Lung (tissue), 12 donors: ENCODE results near the gene CCNB1. TPM values are rescaled to one million over a fixed set of nuclear protein-coding genes. Genes with fewer than 3 reads are reported as not detected.
"Not testable (repeated sequence)": the region's sequence is repeated elsewhere in the genome, so short reads cannot be mapped to it uniquely, and the experiment has no call there.

ENCODE experiments used
- ATAC-seq: fragments of 200-7000 bp; cut with Tn5 transposase; one replicate; pipeline ENCODE4 v1.9.1; 2020; ENCODE audit warnings: moderate number of reproducible peaks; ENCODE audit not compliant: insufficient read depth, low FRiP score
- DNase-seq, 3 donors: peaks; one replicate each; pipeline ENCODE4 v3.0.0-alpha.2; 2013 to 2017
- H3K27ac ChIP-seq, 2 donors: one replicate each; pipeline ENCODE4 v1.5.1; 2013; ENCODE audit warnings: mild to moderate bottlenecking in 2 of 2, moderate library complexity in 2 of 2, control low read depth in 1 of 2, inconsistent platforms in 1 of 2, low read depth in 1 of 2, low read length in 1 of 2
- H3K27me3 ChIP-seq, 3 donors: one replicate each; pipeline ENCODE4 v1.5.1; 2013; ENCODE audit warnings: low read length in 2 of 3; ENCODE audit not compliant: control insufficient read depth in 3 of 3, insufficient read depth in 3 of 3
- H3K36me3 ChIP-seq, 4 donors: one replicate each; pipeline ENCODE4 v1.5.1; 2013; ENCODE audit warnings: low read length in 4 of 4, mild to moderate bottlenecking in 1 of 4, moderate library complexity in 1 of 4; ENCODE audit not compliant: control insufficient read depth in 4 of 4, insufficient read depth in 4 of 4
- H3K4me1 ChIP-seq, 5 donors: one replicate each; pipeline ENCODE4 v1.5.1; 2013; ENCODE audit warnings: low read length in 5 of 5, mild to moderate bottlenecking in 2 of 5, moderate library complexity in 1 of 5; ENCODE audit not compliant: control insufficient read depth in 5 of 5, insufficient read depth in 5 of 5
- H3K4me3 ChIP-seq: one replicate; pipeline ENCODE4 v1.5.1; 2013; ENCODE audit warnings: mild to moderate bottlenecking, control low read depth, moderate library complexity
- H3K9ac ChIP-seq, 2 donors: one replicate each; pipeline ENCODE4 v1.5.1; 2013; ENCODE audit warnings: low read length in 2 of 2, control low read depth in 1 of 2; ENCODE audit not compliant: insufficient read depth in 1 of 2
- H3K9me3 ChIP-seq, 4 donors: one replicate each; pipeline ENCODE4 v1.5.1; 2013; ENCODE audit warnings: low read length in 3 of 4, mild to moderate bottlenecking in 1 of 4, moderate library complexity in 1 of 4; ENCODE audit not compliant: control insufficient read depth in 4 of 4, insufficient read depth in 3 of 4
- WGBS, 2 donors: extraction: QIAGEN DNeasy Blood & Tissue Kit; methylation state at CpG; one replicate each; pipeline ENCODE4 v1.1.7; 2013; 5-methylcytosine and 5-hydroxymethylcytosine counted together
- polyA plus RNA-seq, 2 donors: library from polyadenylated mRNA; stranded (reverse); fragments of 200-250 nt; gene quantifications; one replicate each; pipeline ENCODE4 v1.2.1, GENCODE V29; 2013
- total RNA-seq, 2 donors: library from RNA; depleted of rRNA in 1 of 2; stranded (reverse); fragments of >200 nt in 1 of 2; gene quantifications; one replicate each; pipeline ENCODE4 v1.2.1, GENCODE V29; 2014 to 2021
- TF ChIP-seq, protein P1 (sequence below): IDR thresholded peaks from 2 replicates; pipeline ENCODE4 v1.5.1; 2012; ENCODE audit warnings: mild to moderate bottlenecking; ENCODE audit errors: control extremely low read depth, extremely low read depth
- donor health status: control.
- donor health status: control.
- donor health status: Bipolar disorder and iron deficiency.
- donor health status: healthy.
- donor health status: DM: yes; HTN: yes; CAD: no.

The CCNB1 gene
- total and polyA plus RNA-seq, 4 donors = 4.4 to 14.4 (median 5.7) TPM

DNA sequence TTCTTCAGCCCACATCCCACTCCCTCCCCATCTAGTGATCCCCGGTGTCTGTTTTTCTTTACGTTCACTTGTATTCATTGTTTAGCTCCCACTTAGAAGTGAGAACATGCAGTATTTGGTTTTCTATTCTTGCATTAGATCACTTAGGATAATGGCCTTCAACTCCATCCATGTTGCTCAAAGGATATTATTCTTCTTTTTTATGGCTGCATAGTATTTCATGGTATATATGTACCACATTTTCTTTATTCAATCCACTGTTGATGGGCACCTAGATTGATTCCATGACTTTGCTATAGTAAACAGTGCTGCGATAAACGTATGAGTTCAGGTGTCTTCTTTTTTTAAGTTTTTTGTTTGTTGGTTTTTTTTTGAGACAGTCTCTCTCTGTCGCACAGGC is 29.1 kb upstream of the CCNB1 start:
- Histone ChIP-seq H3K4me3 (no peak overlapping the region), H3K4me1 (no peaks in the 10 kb centered on the region), H3K27me3 (no peaks in the 10 kb centered on the region), H3K27ac (no peak overlapping the region), H3K9ac (no peak overlapping the region), H3K9me3 (no peaks in the 10 kb centered on the region), H3K36me3 (peaks cover 0 to 12% (median 4%) of the 10 kb centered on the region in 4 donors)
- WGBS, 2 donors = 97 to 98% methylated on average over 5 of the region's 5 CpGs
- DNase-seq (no peak), ATAC-seq (no peak)
- TF ChIP-seq, protein P1, sequence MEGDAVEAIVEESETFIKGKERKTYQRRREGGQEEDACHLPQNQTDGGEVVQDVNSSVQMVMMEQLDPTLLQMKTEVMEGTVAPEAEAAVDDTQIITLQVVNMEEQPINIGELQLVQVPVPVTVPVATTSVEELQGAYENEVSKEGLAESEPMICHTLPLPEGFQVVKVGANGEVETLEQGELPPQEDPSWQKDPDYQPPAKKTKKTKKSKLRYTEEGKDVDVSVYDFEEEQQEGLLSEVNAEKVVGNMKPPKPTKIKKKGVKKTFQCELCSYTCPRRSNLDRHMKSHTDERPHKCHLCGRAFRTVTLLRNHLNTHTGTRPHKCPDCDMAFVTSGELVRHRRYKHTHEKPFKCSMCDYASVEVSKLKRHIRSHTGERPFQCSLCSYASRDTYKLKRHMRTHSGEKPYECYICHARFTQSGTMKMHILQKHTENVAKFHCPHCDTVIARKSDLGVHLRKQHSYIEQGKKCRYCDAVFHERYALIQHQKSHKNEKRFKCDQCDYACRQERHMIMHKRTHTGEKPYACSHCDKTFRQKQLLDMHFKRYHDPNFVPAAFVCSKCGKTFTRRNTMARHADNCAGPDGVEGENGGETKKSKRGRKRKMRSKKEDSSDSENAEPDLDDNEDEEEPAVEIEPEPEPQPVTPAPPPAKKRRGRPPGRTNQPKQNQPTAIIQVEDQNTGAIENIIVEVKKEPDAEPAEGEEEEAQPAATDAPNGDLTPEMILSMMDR = no peak

DNA sequence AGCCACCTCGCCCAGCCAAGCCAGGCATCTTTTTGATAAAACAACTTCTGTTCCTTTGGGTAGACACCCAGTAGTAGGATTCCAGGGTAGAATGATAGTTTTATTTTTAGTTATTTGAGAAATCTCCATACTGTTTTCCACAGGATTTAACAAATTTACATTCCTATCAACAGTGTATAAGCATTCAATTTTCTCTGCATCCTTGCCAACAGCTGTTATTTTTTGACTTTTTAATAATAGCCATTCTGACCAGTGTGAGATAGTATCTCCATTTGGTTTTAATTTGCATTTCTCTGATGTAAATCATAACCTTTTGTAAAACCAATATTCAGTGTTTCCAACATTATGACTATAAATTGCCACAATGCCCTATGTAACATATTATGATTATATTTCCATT is 28.2 kb upstream of the CCNB1 start:
- Histone ChIP-seq H3K9me3 (no peaks in the 10 kb centered on the region), H3K9ac (no peak overlapping the region), H3K27ac (no peak overlapping the region), H3K4me3 (no peak overlapping the region), H3K4me1 (no peaks in the 10 kb centered on the region), H3K27me3 (no peaks in the 10 kb centered on the region), H3K36me3 (peaks cover 0 to 7% (median 2%) of the 10 kb centered on the region in 4 donors)
- WGBS, 2 donors = 98 to 100% methylated on average over 1 of the region's 1 CpG
- ATAC-seq (no peak), DNase-seq (no peak)
- TF ChIP-seq, protein P1 = no peak

DNA sequence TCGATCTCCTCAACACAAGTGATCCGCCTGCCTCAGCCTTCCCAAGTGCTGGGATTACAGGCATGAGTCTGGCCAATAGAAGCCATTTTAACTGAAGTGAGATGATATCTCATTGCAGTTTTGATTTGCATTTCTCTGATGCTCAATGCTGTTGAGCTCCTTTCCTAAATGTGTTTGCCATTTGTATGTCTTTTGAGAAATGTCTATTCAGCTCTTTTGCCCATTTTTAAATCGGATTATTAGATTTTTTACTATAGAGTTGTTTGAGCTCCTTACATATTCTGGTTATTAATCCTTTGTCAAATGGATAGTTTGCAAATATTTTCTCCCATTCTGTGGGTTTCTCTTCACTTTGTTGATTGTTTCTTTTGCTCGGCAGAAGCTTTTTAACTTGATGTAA is 26.7 kb upstream of the CCNB1 start:
- not testable (repeated sequence) for DNase-seq, H3K9ac ChIP-seq, H3K27ac ChIP-seq, H3K9me3 ChIP-seq, ATAC-seq, H3K27me3 ChIP-seq, H3K4me1 ChIP-seq, H3K4me3 ChIP-seq, H3K36me3 ChIP-seq
- 96 to 97% methylated on average over 4 of the region's 4 CpGs for WGBS, 2 donors

DNA sequence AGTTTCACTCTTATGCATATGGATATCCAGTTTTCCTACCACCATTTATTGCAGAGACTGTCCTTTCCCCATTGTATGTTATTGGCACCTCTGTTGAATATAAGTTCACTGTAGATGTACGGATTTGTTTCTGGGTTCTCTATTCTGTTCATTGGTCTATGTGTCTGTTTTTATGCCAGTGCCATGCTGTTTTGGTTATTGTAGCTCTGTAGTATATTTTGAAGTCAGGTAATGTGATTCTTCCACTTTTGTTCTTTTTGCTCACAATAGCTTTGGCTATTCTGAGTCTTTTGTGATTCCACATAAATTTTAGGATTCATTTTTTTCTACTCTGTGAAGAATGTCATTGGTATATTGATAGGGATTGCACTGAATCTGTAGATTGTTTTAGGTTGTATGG is 26.1 kb upstream of the CCNB1 start:
- no peak overlapping the region for H3K9ac ChIP-seq
- H3K4me3 ChIP-seq = no peak overlapping the region
- H3K4me1 ChIP-seq = no peaks in the 10 kb centered on the region
- DNase-seq = no peak
- H3K9me3 ChIP-seq = no peaks in the 10 kb centered on the region
- WGBS, 2 donors = 87 to 93% methylated on average over 1 of the region's 1 CpG
- no peak for ATAC-seq
- no peaks in the 10 kb centered on the region for H3K27me3 ChIP-seq
- peaks cover 0 to 5% (median 0%) of the 10 kb centered on the region in 4 donors for H3K36me3 ChIP-seq
- no peak overlapping the region for H3K27ac ChIP-seq
- TF ChIP-seq, protein P1 = no peak

DNA sequence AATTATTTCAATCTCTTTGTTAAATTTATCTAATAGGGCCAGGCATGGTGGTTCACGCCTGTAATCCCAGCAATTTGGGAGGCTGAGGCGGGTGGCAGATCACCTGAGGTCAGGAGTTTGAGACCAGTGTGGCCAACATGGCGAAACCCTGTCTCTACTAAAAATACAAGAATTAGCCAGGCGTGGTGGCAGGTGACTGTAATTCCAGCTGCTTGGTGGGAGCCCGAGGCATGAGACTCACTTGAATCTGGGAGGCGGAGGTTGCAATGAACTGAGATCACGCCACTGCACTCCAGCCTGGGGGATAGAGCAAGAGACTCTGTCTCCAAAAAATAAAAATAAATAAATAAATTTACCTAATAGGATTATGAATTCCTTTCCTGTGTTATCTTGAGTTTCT is 18.4 kb upstream of the CCNB1 start:
- not testable (repeated sequence) for DNase-seq, H3K4me1 ChIP-seq, H3K27me3 ChIP-seq, H3K9ac ChIP-seq, H3K9me3 ChIP-seq, H3K4me3 ChIP-seq, ATAC-seq, H3K27ac ChIP-seq, H3K36me3 ChIP-seq
- 95 to 96% methylated on average over 7 of the region's 7 CpGs for WGBS, 2 donors
